ENCODE measurements around the gene SLC25A15. TPM values are rescaled to one million over a fixed set of nuclear protein-coding genes. Genes with fewer than 3 reads are reported as not detected.

Gene SLC25A15
- total RNA-seq, 6 experiments from 2014 or later: 10.7 to 13.7 (median 12.1) TPM

DNA sequence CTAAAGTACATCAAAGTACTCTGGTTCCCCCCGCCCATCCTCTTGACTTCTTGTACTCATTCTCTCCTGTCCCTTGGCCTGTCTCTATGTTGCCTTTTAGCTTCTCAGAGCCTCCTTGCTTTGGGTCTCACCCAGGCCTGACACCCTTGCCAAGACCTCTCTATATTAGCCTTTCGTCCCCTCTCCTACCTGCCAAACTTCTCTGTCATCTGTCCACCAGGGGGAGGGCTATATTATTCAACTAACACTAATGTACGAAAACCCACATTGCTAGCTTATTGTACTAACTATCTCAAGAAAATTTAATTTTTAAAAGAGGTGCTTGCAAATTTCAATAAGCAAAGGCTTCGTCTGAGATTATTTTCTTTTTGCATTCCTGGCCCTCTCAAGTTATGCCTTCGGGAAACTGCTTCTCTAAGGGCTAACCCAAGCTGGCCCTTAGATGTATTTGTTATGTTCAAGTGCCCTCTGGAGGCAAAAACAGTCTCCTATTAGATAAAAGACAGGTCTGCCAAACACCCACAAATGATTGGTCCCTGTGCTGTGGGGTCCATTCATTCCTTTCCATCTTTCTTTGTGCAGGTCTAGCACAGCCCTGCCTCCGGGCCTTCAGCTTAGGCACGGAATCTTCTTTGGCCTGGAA lies 12.1 kb upstream of the SLC25A15 start:
- Mint-ChIP-seq H3K36me3 (ENCODE audit: low read depth) (no peaks in the 10 kb centered on the region), H3K4me3 (peak overlapping the region; percentile 77), H3K27me3 (ENCODE audit: insufficient read depth) (peaks cover 1% of the 10 kb centered on the region; the same call in 1 of the 2 replicates), H3K27ac (peak overlapping the region; percentile 82), H3K4me1 (ENCODE audit: low read depth) (peaks cover 26% of the 10 kb centered on the region), H3K9me3 (no peaks in the 10 kb centered on the region)
- TF ChIP-seq, protein P1, sequence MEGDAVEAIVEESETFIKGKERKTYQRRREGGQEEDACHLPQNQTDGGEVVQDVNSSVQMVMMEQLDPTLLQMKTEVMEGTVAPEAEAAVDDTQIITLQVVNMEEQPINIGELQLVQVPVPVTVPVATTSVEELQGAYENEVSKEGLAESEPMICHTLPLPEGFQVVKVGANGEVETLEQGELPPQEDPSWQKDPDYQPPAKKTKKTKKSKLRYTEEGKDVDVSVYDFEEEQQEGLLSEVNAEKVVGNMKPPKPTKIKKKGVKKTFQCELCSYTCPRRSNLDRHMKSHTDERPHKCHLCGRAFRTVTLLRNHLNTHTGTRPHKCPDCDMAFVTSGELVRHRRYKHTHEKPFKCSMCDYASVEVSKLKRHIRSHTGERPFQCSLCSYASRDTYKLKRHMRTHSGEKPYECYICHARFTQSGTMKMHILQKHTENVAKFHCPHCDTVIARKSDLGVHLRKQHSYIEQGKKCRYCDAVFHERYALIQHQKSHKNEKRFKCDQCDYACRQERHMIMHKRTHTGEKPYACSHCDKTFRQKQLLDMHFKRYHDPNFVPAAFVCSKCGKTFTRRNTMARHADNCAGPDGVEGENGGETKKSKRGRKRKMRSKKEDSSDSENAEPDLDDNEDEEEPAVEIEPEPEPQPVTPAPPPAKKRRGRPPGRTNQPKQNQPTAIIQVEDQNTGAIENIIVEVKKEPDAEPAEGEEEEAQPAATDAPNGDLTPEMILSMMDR (IDR thresholded peaks at IDR 0.05): peak; percentile 87
- DNase-seq: peak; percentile 41

DNA sequence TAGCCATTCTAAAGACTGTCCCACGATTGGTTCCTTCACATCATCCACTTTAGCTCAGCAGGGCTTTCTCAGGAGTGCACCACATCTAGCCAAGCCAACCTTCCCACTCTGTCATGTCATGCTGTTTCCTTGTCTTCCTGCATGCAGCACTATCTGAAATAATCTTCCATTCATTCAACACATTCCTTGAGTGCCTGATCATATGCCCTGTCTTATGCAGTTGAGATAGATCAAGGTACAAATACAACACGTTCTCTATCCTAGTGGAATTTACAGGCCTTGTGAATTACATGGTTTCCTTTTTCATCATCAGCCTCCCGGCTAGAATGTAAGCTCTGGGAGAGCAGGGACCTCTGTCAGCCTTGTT lies 11.6 kb upstream of the SLC25A15 start:
- TF ChIP-seq, protein P1 (IDR thresholded peaks at IDR 0.05): no peak
- DNase-seq: no peak
- H3K4me3 Mint-ChIP-seq: peak overlapping the region; percentile 29
- H3K27me3 Mint-ChIP-seq (ENCODE audit: insufficient read depth): peaks cover 1% of the 10 kb centered on the region; the same call in 1 of the 2 replicates
- H3K27ac Mint-ChIP-seq: peak overlapping the region; percentile 69
- no peaks in the 10 kb centered on the region for H3K9me3 Mint-ChIP-seq
- H3K4me1 Mint-ChIP-seq (ENCODE audit: low read depth): peaks cover 26% of the 10 kb centered on the region
- no peaks in the 10 kb centered on the region for H3K36me3 Mint-ChIP-seq (ENCODE audit: low read depth)

DNA sequence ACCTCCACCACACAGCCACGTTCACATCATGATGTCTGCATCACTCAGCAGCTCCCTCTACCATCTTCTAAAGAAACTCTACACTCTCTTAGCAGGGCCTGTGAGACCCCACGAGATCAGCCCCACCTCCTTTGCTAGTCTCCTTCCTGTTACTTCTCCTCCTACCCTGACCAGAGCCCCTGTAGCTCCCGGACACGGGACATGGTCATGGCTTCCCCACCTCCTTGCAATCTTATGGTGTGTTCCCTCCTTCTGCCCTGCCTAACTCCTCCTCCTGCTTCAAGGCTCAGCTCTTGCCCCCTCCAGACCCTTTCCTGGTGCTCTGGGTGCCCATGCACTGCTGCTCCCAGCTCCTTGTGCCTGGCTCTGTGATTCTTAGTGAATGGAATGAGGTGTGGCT lies 10.4 kb upstream of the SLC25A15 start:
- Mint-ChIP-seq H3K27ac (peak overlapping the region; percentile 52), H3K36me3 (ENCODE audit: low read depth) (no peaks in the 10 kb centered on the region), H3K9me3 (no peaks in the 10 kb centered on the region), H3K4me1 (ENCODE audit: low read depth) (peaks cover 26% of the 10 kb centered on the region), H3K27me3 (ENCODE audit: insufficient read depth) (peaks cover 1% of the 10 kb centered on the region; the same call in 1 of the 2 replicates), H3K4me3 (no peak overlapping the region)
- TF ChIP-seq, protein P1 (IDR thresholded peaks at IDR 0.05): no peak
- DNase-seq: no peak

DNA sequence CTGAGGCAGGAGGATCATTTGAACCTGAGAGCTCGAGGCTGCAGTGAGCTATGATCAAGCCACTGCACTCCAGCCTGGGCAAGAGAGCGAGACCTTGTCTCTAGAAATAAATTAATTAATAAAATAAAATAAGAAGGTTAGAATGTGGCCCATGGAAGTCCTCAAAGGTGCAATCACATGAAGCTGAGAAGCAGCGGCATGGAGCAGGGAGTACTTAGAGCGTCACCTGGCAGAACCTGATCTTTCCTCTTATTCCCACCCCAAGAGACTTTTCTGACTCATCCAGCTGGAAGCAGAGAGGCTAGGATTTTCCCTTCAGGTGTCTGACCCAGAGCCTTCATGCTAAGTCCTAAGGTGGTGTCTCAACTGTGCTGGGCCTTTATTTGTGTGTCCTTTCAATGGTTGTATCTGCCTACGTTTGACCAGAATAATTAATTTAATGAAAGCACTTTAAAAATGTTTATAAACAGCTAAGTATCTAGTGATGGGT lies 9.6 kb upstream of the SLC25A15 start:
- TF ChIP-seq, protein P1 (IDR thresholded peaks at IDR 0.05): no peak
- Mint-ChIP-seq H3K27ac (no peak overlapping the region), H3K4me3 (no peak overlapping the region), H3K36me3 (ENCODE audit: low read depth) (no peaks in the 10 kb centered on the region), H3K4me1 (ENCODE audit: low read depth) (peaks cover 26% of the 10 kb centered on the region), H3K9me3 (no peaks in the 10 kb centered on the region), H3K27me3 (ENCODE audit: insufficient read depth) (no peaks in the 10 kb centered on the region)
- no peak for DNase-seq

DNA sequence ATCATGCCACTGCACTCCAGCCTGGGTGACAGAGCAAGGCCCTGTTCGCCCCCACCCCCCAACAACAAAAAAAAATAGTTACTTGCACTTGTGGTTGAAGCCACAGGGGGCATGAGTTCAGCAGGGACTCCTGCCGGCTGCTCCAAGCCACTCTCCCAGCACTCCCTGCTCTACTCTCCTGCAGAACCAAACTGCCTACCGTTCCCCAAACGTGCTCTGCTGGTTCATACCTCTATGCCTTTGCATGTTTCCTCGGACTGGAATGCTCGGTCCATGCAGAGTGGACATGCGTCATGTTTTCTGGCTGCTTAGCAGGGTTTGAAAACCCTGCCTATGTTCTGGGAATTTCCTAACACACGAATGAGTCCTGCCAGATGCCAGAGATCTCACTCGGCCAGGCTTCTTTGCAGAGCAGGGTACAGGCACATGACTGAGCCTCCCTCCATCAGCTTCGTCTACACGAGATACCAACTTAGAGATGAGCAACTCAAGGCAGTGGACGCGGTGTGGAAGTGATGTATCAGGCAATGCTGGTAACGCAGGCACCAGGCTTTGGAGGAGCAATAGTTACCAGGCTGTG lies 8.5 kb upstream of the SLC25A15 start:
- H3K27ac Mint-ChIP-seq: no peak overlapping the region
- H3K4me1 Mint-ChIP-seq (ENCODE audit: low read depth): peaks cover 26% of the 10 kb centered on the region
- no peaks in the 10 kb centered on the region for H3K9me3 Mint-ChIP-seq
- H3K36me3 Mint-ChIP-seq (ENCODE audit: low read depth): no peaks in the 10 kb centered on the region
- no peaks in the 10 kb centered on the region for H3K27me3 Mint-ChIP-seq (ENCODE audit: insufficient read depth)
- TF ChIP-seq, protein P1 (IDR thresholded peaks at IDR 0.05): peak; percentile 46
- H3K4me3 Mint-ChIP-seq: no peak overlapping the region
- no peak for DNase-seq
